H9 (cell line): Measurements from ENCODE around the gene TFAP2E. TPM values are rescaled to one million over a fixed set of nuclear protein-coding genes. Genes with fewer than 3 reads are reported as not detected.

Experiments
- DNase-seq: peaks from one replicate; pipeline ENCODE4 v3.0.0-alpha.2; 2017
- H2AFZ ChIP-seq: one replicate; pipeline ENCODE4 v1.6.1; 2013; ENCODE audit warnings: mild to moderate bottlenecking, low read length, control low read depth, moderate library complexity
- H2AK5ac ChIP-seq: 2 replicates; pipeline ENCODE4 v1.6.1; 2013; ENCODE audit warnings: low read length, control low read depth, mixed read lengths; ENCODE audit not compliant: insufficient read length
- H2BK120ac ChIP-seq: one replicate; pipeline ENCODE4 v1.6.1; 2013; ENCODE audit warnings: low read depth, mild to moderate bottlenecking, low read length, control low read depth, inconsistent platforms; ENCODE audit not compliant: poor library complexity, severe bottlenecking
- H2BK12ac ChIP-seq: 2 replicates; pipeline ENCODE4 v1.6.1; 2013; ENCODE audit warnings: low read length, control low read depth, mixed read lengths, low read depth; ENCODE audit not compliant: insufficient read length
- H2BK15ac ChIP-seq: 2 replicates; pipeline ENCODE4 v1.6.1; 2013; ENCODE audit warnings: low read depth, low read length, control low read depth
- H2BK20ac ChIP-seq: one replicate; pipeline ENCODE4 v1.6.1; 2013; ENCODE audit warnings: low read depth, mild to moderate bottlenecking, low read length, control low read depth, inconsistent platforms; ENCODE audit not compliant: poor library complexity, severe bottlenecking
- H2BK5ac ChIP-seq: 2 replicates; pipeline ENCODE4 v1.6.1; 2013; ENCODE audit warnings: low read length, control low read depth, mixed read lengths; ENCODE audit not compliant: insufficient read length
- H3K14ac ChIP-seq: 2 replicates; pipeline ENCODE4 v1.6.1; 2013; ENCODE audit warnings: low read length, control low read depth; ENCODE audit not compliant: insufficient read depth
- H3K18ac ChIP-seq: 2 replicates; pipeline ENCODE4 v1.6.1; 2013; ENCODE audit warnings: low read depth, mild to moderate bottlenecking, mixed read lengths, low read length, control low read depth; ENCODE audit not compliant: insufficient read length
- H3K23ac ChIP-seq: 2 replicates; pipeline ENCODE4 v1.6.1; 2013; ENCODE audit warnings: low read length, control low read depth, mixed read lengths, low read depth; ENCODE audit not compliant: insufficient read length
- H3K23me2 ChIP-seq: 2 replicates; pipeline ENCODE4 v1.6.1; 2013; ENCODE audit warnings: low read depth, mild to moderate bottlenecking, mixed read lengths, low read length, control low read depth; ENCODE audit not compliant: insufficient read length, poor library complexity, severe bottlenecking
- H3K27ac ChIP-seq: 2 replicates; pipeline ENCODE4 v1.5.1; 2013; ENCODE audit warnings: low read length, control low read depth, mixed read lengths, low read depth; ENCODE audit not compliant: insufficient read length
- H3K27me3 ChIP-seq: 2 replicates; pipeline ENCODE4 v1.6.1; 2013; ENCODE audit warnings: low read length, control low read depth, inconsistent platforms; ENCODE audit not compliant: insufficient read depth
- H3K4ac ChIP-seq: 2 replicates; pipeline ENCODE4 v1.6.1; 2013; ENCODE audit warnings: low read depth, mild to moderate bottlenecking, control low read depth, inconsistent platforms, low read length, moderate library complexity
- H3K4me1 ChIP-seq: 2 replicates; pipeline ENCODE4 v1.6.1; 2013; ENCODE audit warnings: low read length, control low read depth, inconsistent platforms; ENCODE audit not compliant: insufficient read depth
- H3K4me2 ChIP-seq: 2 replicates; pipeline ENCODE4 v1.6.1; 2013; ENCODE audit warnings: low read length, control low read depth, mixed read lengths; ENCODE audit not compliant: insufficient read length, insufficient read depth
- H3K56ac ChIP-seq: 2 replicates; pipeline ENCODE4 v1.6.1; 2013; ENCODE audit warnings: low read depth, mild to moderate bottlenecking, mixed read lengths, low read length, control low read depth; ENCODE audit not compliant: insufficient read length
- H3K79me1 ChIP-seq: 2 replicates; pipeline ENCODE4 v1.6.1; 2013; ENCODE audit warnings: low read depth, mild to moderate bottlenecking, moderate library complexity, low read length, control low read depth, inconsistent platforms; ENCODE audit not compliant: insufficient read depth, poor library complexity, severe bottlenecking
- H3K79me2 ChIP-seq: 2 replicates; pipeline ENCODE4 v1.6.1; 2013; ENCODE audit warnings: low read length, control low read depth, inconsistent platforms; ENCODE audit not compliant: insufficient read depth
- H3K9ac ChIP-seq: 2 replicates; pipeline ENCODE4 v1.6.1; 2013; ENCODE audit warnings: low read length, control low read depth, mixed read lengths; ENCODE audit not compliant: insufficient read length; ENCODE audit errors: extremely low read depth
- H3K9me3 ChIP-seq: one replicate; pipeline ENCODE4 v1.6.1; 2013; ENCODE audit warnings: low read depth, low read length, inconsistent platforms; ENCODE audit not compliant: control insufficient read depth
- H3T11ph ChIP-seq: one replicate; pipeline ENCODE4 v1.6.1; 2013; ENCODE audit warnings: mild to moderate bottlenecking, low read length, control low read depth, inconsistent platforms
- H4K20me1 ChIP-seq: one replicate; pipeline ENCODE4 v1.6.1; 2013; ENCODE audit not compliant: control insufficient read depth, insufficient read length, insufficient read depth
- H4K5ac ChIP-seq: 2 replicates; pipeline ENCODE4 v1.6.1; 2013; ENCODE audit warnings: low read depth, mild to moderate bottlenecking, mixed read lengths, low read length, control low read depth; ENCODE audit not compliant: insufficient read length
- H4K8ac ChIP-seq: replicated peaks from 2 replicates; pipeline ENCODE4 v1.6.1; 2013; ENCODE audit warnings: low read length, control low read depth, mixed read lengths, low read depth; ENCODE audit not compliant: insufficient read length
- H4K91ac ChIP-seq: 2 replicates; pipeline ENCODE4 v1.6.1; 2013; ENCODE audit warnings: low read depth, mild to moderate bottlenecking, moderate library complexity, mixed read lengths, low read length, control low read depth; ENCODE audit not compliant: insufficient read length
- H3K27ac Mint-ChIP-seq, 3 experiments: 2 replicates in 2 of 3; 3 replicates in 1 of 3; pipeline ENCODE4 v1.8.0; 2020 to 2021; ENCODE audit warnings: mixed read lengths in 3 of 3, mild to moderate bottlenecking in 1 of 3, moderate library complexity in 1 of 3
- H3K27me3 Mint-ChIP-seq: 2 replicates; pipeline ENCODE4 v1.8.0; 2021; ENCODE audit warnings: low read depth, mild to moderate bottlenecking, moderate library complexity, mixed read lengths
- H3K36me3 Mint-ChIP-seq, 3 experiments: 2 replicates in 2 of 3; 3 replicates in 1 of 3; pipeline ENCODE4 v1.8.0; 2020 to 2021; ENCODE audit warnings: low read depth in 3 of 3, mixed read lengths in 3 of 3; ENCODE audit not compliant: insufficient read depth in 1 of 3
- H3K4me1 Mint-ChIP-seq, 2 experiments: 2 replicates each; pipeline ENCODE4 v1.8.0; 2020; ENCODE audit warnings: mixed read lengths in 2 of 2
- H3K4me3 Mint-ChIP-seq, 2 experiments: 2 replicates in 1 of 2; 3 replicates in 1 of 2; pipeline ENCODE4 v1.8.0; 2020 to 2021; ENCODE audit warnings: mild to moderate bottlenecking in 2 of 2, mixed read lengths in 2 of 2, moderate library complexity in 1 of 2
- H3K9me3 Mint-ChIP-seq, 2 experiments: 2 replicates in 1 of 2; 3 replicates in 1 of 2; pipeline ENCODE4 v1.8.0; 2020; ENCODE audit warnings: mild to moderate bottlenecking in 2 of 2, mixed read lengths in 2 of 2, moderate library complexity in 1 of 2
- WGBS: extraction: QIAGEN DNeasy Blood & Tissue Kit; methylation state at CpG from one replicate; pipeline ENCODE4 v1.1.7; 2013; ENCODE audit warnings: missing lambda C conversion rate, low lambda C conversion rate, mixed read lengths; ENCODE audit not compliant: insufficient read length; ENCODE audit errors: extremely low coverage; 5-methylcytosine and 5-hydroxymethylcytosine counted together
- total RNA-seq: library from RNA; stranded (reverse); gene quantifications from 2 replicates; pipeline ENCODE4 v1.2.1, GENCODE V29; 2021
- TF ChIP-seq, protein P1 (sequence below): fragments of 200-600 bp; sonication (generic); conservative IDR thresholded peaks from 3 replicates; pipeline ENCODE4 v1.8.0; 2021; ENCODE audit warnings: antibody characterized with exemption, mild to moderate bottlenecking

Gene TFAP2E
- total RNA-seq, 1 experiment from 2014 or later: 0.70 TPM

DNA sequence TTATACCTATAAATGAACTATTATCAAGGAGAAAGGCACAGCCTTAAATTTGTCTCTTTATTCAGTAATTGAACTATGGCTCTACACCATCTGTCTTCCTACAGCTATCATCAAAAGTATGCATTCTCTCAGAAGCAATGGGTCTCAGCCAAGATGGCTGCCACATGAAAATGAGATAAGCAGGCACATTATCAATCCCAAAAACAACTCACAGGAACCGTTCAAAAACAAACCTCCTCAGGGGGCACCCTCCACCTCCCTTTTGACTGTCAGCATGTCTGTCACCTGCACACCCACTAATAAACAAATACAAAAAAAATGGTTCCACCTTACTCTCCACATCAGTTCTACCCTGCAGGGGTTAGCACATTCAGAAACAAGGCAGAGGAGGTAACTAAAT lies 39.5 kb upstream of the TFAP2E start:
- H2AK5ac ChIP-seq: no peak overlapping the region
- H2AFZ ChIP-seq: no peak overlapping the region
- Mint-ChIP-seq H3K4me3 (no peak overlapping the region), H3K27ac (peak overlapping the region; percentile 2 to 71 (median 5); a peak in 4 of 7 replicates), H3K4me1 (peaks cover 32 to 40% of the 10 kb centered on the region in 2 experiments), H3K9me3 (peaks cover 12 to 14% of the 10 kb centered on the region in 2 experiments; a peak in 4 of 5 replicates), H3K36me3 (peaks cover 25 to 32% (median 29%) of the 10 kb centered on the region in 3 experiments), H3K27me3 (no peaks in the 10 kb centered on the region)
- no peak overlapping the region for H2BK120ac ChIP-seq
- no peak overlapping the region for H3K27ac ChIP-seq
- H2BK15ac ChIP-seq: no peak overlapping the region
- no peak overlapping the region for H4K8ac ChIP-seq
- no peaks in the 10 kb centered on the region for H3K27me3 ChIP-seq
- peaks cover 9% of the 10 kb centered on the region for H3K4me1 ChIP-seq
- TF ChIP-seq, protein P1, sequence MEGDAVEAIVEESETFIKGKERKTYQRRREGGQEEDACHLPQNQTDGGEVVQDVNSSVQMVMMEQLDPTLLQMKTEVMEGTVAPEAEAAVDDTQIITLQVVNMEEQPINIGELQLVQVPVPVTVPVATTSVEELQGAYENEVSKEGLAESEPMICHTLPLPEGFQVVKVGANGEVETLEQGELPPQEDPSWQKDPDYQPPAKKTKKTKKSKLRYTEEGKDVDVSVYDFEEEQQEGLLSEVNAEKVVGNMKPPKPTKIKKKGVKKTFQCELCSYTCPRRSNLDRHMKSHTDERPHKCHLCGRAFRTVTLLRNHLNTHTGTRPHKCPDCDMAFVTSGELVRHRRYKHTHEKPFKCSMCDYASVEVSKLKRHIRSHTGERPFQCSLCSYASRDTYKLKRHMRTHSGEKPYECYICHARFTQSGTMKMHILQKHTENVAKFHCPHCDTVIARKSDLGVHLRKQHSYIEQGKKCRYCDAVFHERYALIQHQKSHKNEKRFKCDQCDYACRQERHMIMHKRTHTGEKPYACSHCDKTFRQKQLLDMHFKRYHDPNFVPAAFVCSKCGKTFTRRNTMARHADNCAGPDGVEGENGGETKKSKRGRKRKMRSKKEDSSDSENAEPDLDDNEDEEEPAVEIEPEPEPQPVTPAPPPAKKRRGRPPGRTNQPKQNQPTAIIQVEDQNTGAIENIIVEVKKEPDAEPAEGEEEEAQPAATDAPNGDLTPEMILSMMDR: no peak
- H3K23ac ChIP-seq: no peak overlapping the region
- H4K20me1 ChIP-seq: no peaks in the 10 kb centered on the region
- no peak overlapping the region for H3K4me2 ChIP-seq
- H3K9ac ChIP-seq: no peak overlapping the region
- H3K4ac ChIP-seq: no peak overlapping the region
- no peak overlapping the region for H3K56ac ChIP-seq
- no peak overlapping the region for H2BK12ac ChIP-seq
- H3K18ac ChIP-seq: no peak overlapping the region
- DNase-seq: no peak
- H3K23me2 ChIP-seq: no peaks in the 10 kb centered on the region
- no peak overlapping the region for H3K14ac ChIP-seq
- peaks cover 6% of the 10 kb centered on the region for H3K79me1 ChIP-seq
- H3K9me3 ChIP-seq: no peaks in the 10 kb centered on the region
- WGBS: no CpG with 5 or more reads among the region's 1 CpG
- no peak overlapping the region for H3T11ph ChIP-seq
- no peak overlapping the region for H2BK5ac ChIP-seq
- H4K5ac ChIP-seq: no peak overlapping the region
- no peak overlapping the region for H4K91ac ChIP-seq
- H2BK20ac ChIP-seq: no peak overlapping the region
- H3K79me2 ChIP-seq: peaks cover 2% of the 10 kb centered on the region; the same call in 1 of the 2 replicates
